GM18873 (cell line): ENCODE data around the gene KEAP1.
"Not testable (repeated sequence)": the region's sequence is repeated elsewhere in the genome, so short reads cannot be mapped to it uniquely, and the experiment has no call there.

Experiments used
- ATAC-seq: cut with Tn5 transposase; IDR thresholded peaks from one replicate; pipeline ENCODE4 v1.9.1; 2021; ENCODE audit warnings: mild to moderate bottlenecking, moderate library complexity, moderate number of reproducible peaks; ENCODE audit not compliant: unreplicated experiment, low FRiP score

KEAP1 gene

GRCh38 chr19:10500247-10500592 is 2.9 kb downstream of the KEAP1 start:
- no peak for ATAC-seq

GRCh38 chr19:10499550-10500246 is 3.5 kb downstream of the KEAP1 start:
- ATAC-seq: no peak

GRCh38 chr19:10497371-10497770 is 5.8 kb downstream of the KEAP1 start:
- no peak for ATAC-seq

GRCh38 chr19:10491472-10492047 is 11.6 kb downstream of the KEAP1 start:
- ATAC-seq: no peak

GRCh38 chr19:10486551-10486950 is 16.6 kb downstream of the KEAP1 start:
- no peak for ATAC-seq

- ATAC-seq: no peak
Observed at GRCh38 chr19:10478903-10479384, 24.2 kb downstream of the KEAP1 start.

- no peak for ATAC-seq
Observed at GRCh38 chr19:10478476-10478875, 24.7 kb downstream of the KEAP1 start.

GRCh38 chr19:10474962-10475451 is 28.1 kb downstream of the KEAP1 start:
- no peak for ATAC-seq

GRCh38 chr19:10473192-10473591 is 30.0 kb downstream of the KEAP1 start:
- no peak for ATAC-seq

- ATAC-seq: no peak
Observed at GRCh38 chr19:10471909-10472308, 31.2 kb downstream of the KEAP1 start.

- ATAC-seq: no peak
Observed at GRCh38 chr19:10468133-10468532, 35.0 kb downstream of the KEAP1 start.

- ATAC-seq: no peak
Observed at GRCh38 chr19:10467104-10467706, 36.0 kb downstream of the KEAP1 start.

GRCh38 chr19:10464456-10464855 is 38.7 kb downstream of the KEAP1 start:
- ATAC-seq: no peak

- no peak for ATAC-seq
Observed at GRCh38 chr19:10462557-10462956, 40.6 kb downstream of the KEAP1 start.

GRCh38 chr19:10462042-10462441 is 41.1 kb downstream of the KEAP1 start:
- ATAC-seq: not testable (repeated sequence)

GRCh38 chr19:10461047-10461949 is 41.9 kb downstream of the KEAP1 start:
- ATAC-seq: peak; percentile 70

GRCh38 chr19:10460714-10461046 is 42.5 kb downstream of the KEAP1 start:
- no peak for ATAC-seq

- ATAC-seq: not testable (repeated sequence)
Observed at GRCh38 chr19:10458733-10459132, 44.4 kb downstream of the KEAP1 start.

GRCh38 chr19:10454267-10454666 is 48.9 kb downstream of the KEAP1 start:
- ATAC-seq: no peak

GRCh38 chr19:10453852-10454251 is 49.3 kb downstream of the KEAP1 start:
- ATAC-seq: no peak
